Measurements from ENCODE around the gene FAM3C.
A peak's percentile ranks its signal among the peaks of the same experiment; 100 is the strongest.
"Not testable (repeated sequence)": the region's sequence is repeated elsewhere in the genome, so short reads cannot be mapped to it uniquely, and the experiment has no call there.

The FAM3C gene

DNA sequence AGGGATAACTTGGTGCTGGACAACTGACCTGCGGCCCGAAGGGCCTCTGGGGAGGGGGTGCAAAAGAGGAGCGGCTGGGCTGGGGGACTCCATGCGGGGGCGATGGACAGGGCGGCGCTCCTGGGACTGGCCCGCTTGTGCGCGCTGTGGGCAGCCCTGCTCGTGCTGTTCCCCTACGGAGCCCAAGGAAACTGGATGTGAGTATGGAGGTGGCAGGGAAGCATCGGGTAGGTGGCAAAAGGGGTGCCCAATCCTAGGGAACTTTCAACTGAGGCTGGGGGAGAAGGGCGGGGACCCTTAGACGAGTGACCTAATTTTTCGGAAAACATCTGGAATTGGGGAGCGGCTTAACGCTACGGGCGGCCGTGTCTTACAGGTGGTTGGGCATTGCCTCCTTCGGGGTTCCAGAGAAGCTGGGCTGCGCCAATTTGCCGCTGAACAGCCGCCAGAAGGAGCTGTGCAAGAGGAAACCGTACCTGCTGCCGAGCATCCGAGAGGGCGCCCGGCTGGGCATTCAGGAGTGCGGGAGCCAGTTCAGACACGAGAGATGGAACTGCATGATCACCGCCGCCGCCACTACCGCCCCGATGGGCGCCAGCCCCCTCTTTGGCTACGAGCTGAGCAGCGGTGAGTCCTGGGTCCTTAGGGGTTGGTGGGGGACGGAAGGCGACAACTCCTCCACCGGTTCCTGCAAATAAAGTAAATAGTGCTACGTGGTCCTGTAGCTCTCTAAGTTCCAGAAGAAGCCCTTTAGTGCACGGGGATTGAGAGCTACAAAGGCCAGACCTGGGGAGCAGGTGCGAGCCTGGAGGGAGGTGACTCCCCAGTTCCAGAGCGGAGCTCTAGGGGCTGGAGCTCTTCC is 66.7 kb downstream of the FAM3C start:
- Histone ChIP-seq H3K9me3 (no peaks in the 10 kb centered on the region), H3K4me3 (peak overlapping the region; percentile 19), H3K27me3 (ENCODE audit: low read depth) (peaks cover 54% of the 10 kb centered on the region), H3K36me3 (replicated peaks) (no peaks in the 10 kb centered on the region), H3K4me1 (no peaks in the 10 kb centered on the region)
- in situ Hi-C loops (cut with MboI; ENCODE audit: low sequenced_read_pairs), result no loop called here
- peak in 1 of 2 experiments; percentile 36 for DNase-seq (ENCODE audit: low spot score in 2 of 2)

- no peak for DNase-seq (ENCODE audit: low spot score in 2 of 2)
Measured at GRCh38 chr7:121328508-121329190, 67.5 kb downstream of the FAM3C start, which contains the start of gene WNT16. Gene WNT16, plus strand, starts transcription at chr7:121329000. Its CDS starts 293 bp downstream, at chr7:121329293.

GRCh38 chr7:121327671-121328070 is 68.4 kb downstream of the FAM3C start:
- no peaks in the 10 kb centered on the region for H3K9me3 ChIP-seq
- in situ Hi-C loops (cut with MboI; ENCODE audit: low sequenced_read_pairs), result no loop called here
- no peak for DNase-seq (ENCODE audit: low spot score in 2 of 2)
- H3K4me3 ChIP-seq, result no peak overlapping the region
- no peaks in the 10 kb centered on the region for H3K4me1 ChIP-seq
- H3K27me3 ChIP-seq (ENCODE audit: low read depth), result peaks cover 41% of the 10 kb centered on the region
- H3K36me3 ChIP-seq (replicated peaks), result no peaks in the 10 kb centered on the region

More at GRCh38 chr7:121328508-121329190, 67.5 kb downstream of the FAM3C start, which contains the start of gene WNT16:
- Histone ChIP-seq H3K9me3 (no peaks in the 10 kb centered on the region), H3K27me3 (ENCODE audit: low read depth) (peaks cover 51% of the 10 kb centered on the region), H3K4me3 (peak within 1 kb of the TSS; percentile 19), H3K4me1 (no peaks in the 10 kb centered on the region), H3K36me3 (replicated peaks) (no peaks in the 10 kb centered on the region)
- in situ Hi-C loops (cut with MboI; ENCODE audit: low sequenced_read_pairs), result no loop called here

DNA sequence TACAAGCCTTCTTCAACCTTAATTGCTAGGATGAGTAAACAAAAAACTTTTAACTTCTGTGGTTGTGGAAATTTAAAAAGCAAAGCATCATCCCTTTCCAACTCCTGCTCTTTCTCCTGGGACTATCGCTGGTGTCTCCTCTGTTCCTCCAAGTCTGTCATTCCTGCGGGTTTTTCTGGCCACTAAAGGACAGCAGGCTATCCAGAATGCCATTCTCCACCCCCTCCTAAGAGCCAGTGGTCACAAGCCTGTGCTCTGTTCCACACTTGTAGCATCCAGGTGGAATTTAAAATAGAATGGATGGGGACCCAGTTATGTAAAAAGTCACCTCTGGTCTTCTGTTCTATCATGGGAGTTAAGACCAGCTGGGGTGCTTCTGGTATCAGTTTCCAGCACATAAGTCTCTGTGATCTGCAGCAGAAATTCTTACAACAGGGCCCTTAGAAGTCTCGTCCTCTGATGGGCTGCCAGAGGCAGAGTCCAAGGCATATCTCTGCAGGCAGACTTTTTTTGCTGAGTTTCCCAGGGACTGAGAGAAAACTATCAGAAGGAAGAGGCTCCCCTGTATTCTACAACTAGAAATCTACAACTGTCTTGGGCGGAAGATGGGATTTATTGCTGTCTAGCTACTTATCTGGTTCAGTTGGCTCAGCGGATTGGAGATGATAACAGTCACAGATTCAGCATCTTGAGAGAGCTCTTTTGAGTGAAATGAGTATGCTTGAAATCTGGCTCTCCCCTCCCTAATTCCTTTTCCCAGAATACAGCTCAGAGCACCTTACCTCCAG is 72.4 kb downstream of the FAM3C start:
- H3K4me3 ChIP-seq, result no peak overlapping the region
- no peak for DNase-seq (ENCODE audit: low spot score in 2 of 2)
- H3K9me3 ChIP-seq, result no peaks in the 10 kb centered on the region
- H3K36me3 ChIP-seq (replicated peaks), result no peaks in the 10 kb centered on the region
- H3K27me3 ChIP-seq (ENCODE audit: low read depth), result peaks cover 2% of the 10 kb centered on the region
- in situ Hi-C loops (cut with MboI; ENCODE audit: low sequenced_read_pairs), result no loop called here
- no peaks in the 10 kb centered on the region for H3K4me1 ChIP-seq

DNA sequence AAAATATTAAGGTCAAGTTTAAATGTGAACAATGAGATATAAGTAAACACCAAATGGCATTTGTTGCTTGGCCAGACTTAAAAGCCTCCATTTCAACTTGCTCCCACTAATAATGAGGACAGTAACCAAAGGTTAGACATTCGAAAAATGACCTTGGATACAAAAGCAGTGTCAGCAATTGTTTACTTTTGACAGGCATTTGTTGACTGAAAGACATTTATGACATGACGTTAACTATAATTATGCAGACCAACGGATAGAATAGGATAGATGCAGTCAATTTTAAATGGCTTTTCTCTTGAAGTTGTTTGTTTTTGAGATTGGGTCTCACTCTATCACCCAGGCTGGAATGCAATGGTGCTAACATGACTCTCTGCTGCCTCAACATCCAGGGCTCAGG is 73.6 kb downstream of the FAM3C start:
- no peaks in the 10 kb centered on the region for H3K27me3 ChIP-seq (ENCODE audit: low read depth)

DNA sequence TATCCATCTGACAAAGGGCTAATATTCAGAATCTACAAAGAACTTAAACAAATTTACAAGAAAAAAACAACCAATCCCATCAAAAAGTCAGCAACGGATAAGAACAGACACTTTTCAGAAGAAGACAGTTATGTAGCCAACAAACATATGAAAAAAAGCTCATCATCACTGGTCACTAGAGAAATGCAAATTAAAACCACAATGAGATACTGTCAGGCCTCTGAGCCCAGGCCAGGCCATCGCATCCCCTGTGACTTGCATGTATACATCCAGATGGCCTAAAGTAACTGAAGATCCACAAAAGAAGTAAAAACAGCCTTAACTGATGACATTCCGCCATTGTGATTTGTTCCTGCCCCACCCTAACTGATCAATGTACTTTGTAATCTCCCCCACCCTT is 80.9 kb downstream of the FAM3C start:
- H3K36me3 ChIP-seq (replicated peaks); H3K9me3 ChIP-seq; H3K27me3 ChIP-seq (ENCODE audit: low read depth); H3K4me3 ChIP-seq; in situ Hi-C loops (cut with MboI; ENCODE audit: low sequenced_read_pairs); H3K4me1 ChIP-seq; DNase-seq (ENCODE audit: low spot score in 2 of 2): not testable (repeated sequence)

More for the DNA sequence above, 73.6 kb downstream of the FAM3C start:
- H3K9me3 ChIP-seq, result no peaks in the 10 kb centered on the region
- H3K4me1 ChIP-seq, result no peaks in the 10 kb centered on the region
- in situ Hi-C loops (cut with MboI; ENCODE audit: low sequenced_read_pairs), result no loop called here
- no peak for DNase-seq (ENCODE audit: low spot score in 2 of 2)
- H3K4me3 ChIP-seq, result no peak overlapping the region
- H3K36me3 ChIP-seq (replicated peaks), result no peaks in the 10 kb centered on the region

DNA sequence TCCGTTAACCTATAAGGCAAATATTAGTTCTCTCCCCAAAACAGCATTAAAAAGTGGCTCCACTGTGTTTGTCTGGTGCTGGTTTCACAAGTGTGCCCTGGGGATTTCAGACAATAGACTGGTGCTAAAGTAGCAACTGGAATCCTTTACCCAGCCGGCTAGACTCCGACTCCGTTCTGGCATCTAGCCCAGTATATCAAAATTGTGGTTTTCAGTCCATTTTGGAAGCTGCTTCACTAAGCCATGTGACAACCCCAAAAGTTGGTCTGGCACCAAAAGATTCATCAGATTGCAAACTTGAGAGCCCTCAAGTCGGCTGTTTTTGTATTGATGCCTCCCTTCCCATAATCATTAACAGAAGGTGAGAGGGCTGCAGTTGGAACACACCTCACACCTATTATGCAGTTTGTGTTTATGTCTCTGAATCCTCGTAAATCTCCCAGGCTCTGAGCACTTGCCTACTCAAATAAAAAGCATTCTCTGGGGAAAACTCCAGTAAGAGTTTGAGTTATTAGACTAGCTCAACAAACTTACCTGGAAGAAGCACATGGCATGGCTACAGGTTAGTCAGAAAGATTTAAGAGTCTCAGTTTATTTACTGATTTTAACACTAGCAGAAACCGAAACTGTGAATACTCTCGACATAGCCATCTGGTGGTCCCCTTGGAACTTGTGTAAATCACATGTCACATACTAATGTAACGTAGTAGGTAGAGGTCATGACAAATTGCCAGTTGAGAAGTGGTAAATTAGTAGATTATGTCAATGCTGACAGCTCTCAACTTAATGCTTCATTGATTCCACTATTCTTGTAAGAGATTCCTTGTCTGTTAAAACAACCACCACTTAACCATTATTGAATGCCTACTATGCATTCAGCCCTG is 82.1 kb downstream of the FAM3C start:
- H3K4me3 ChIP-seq, result no peak overlapping the region
- in situ Hi-C loops (cut with MboI; ENCODE audit: low sequenced_read_pairs), result no loop called here
- no peaks in the 10 kb centered on the region for H3K9me3 ChIP-seq
- H3K36me3 ChIP-seq (replicated peaks), result no peaks in the 10 kb centered on the region
- no peaks in the 10 kb centered on the region for H3K4me1 ChIP-seq
- DNase-seq (ENCODE audit: low spot score in 2 of 2), result peak; percentile 25 to 31
- no peaks in the 10 kb centered on the region for H3K27me3 ChIP-seq (ENCODE audit: low read depth)

- H3K4me3 ChIP-seq, result no peak overlapping the region
- no peaks in the 10 kb centered on the region for H3K4me1 ChIP-seq
- in situ Hi-C loops (cut with MboI; ENCODE audit: low sequenced_read_pairs), result no loop called here
- no peak for DNase-seq (ENCODE audit: low spot score in 2 of 2)
- no peaks in the 10 kb centered on the region for H3K36me3 ChIP-seq (replicated peaks)
- no peaks in the 10 kb centered on the region for H3K9me3 ChIP-seq
- no peaks in the 10 kb centered on the region for H3K27me3 ChIP-seq (ENCODE audit: low read depth)
Measured at GRCh38 chr7:121313220-121313792, 82.8 kb downstream of the FAM3C start.

DNA sequence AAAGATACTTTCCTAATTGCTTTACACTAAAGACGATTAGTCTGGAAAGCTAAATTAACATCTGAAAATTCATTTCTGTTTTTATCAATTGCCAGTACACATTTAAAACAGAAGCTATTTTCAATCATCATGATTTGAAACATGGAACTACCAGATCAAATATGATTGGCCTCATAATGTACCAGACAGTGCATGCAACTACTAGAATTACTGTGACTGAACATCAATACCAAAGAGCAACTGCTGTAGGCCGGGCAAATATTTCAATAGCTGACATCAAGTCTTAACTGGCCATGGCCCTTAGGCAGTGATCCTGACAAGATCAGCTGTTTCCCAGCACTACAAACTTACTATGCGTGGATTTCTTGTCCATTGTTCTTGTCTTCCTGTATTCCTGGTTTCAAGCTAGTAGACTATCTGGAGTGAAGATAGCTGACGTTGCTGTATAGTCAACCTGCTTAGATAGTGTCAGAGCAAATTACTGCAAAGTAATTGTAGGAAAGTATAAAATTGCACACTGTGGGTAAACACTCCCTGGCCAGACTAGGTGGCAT is 89.0 kb downstream of the FAM3C start:
- no peaks in the 10 kb centered on the region for H3K27me3 ChIP-seq (ENCODE audit: low read depth)
- no peaks in the 10 kb centered on the region for H3K36me3 ChIP-seq (replicated peaks)
- in situ Hi-C loops (cut with MboI; ENCODE audit: low sequenced_read_pairs), result no loop called here

GRCh38 chr7:121306565-121306964 is 89.5 kb downstream of the FAM3C start:
- H3K9me3 ChIP-seq, result no peaks in the 10 kb centered on the region
- no peaks in the 10 kb centered on the region for H3K36me3 ChIP-seq (replicated peaks)
- no peaks in the 10 kb centered on the region for H3K27me3 ChIP-seq (ENCODE audit: low read depth)
- H3K4me3 ChIP-seq, result no peak overlapping the region
- DNase-seq (ENCODE audit: low spot score in 2 of 2), result no peak
- in situ Hi-C loops (cut with MboI; ENCODE audit: low sequenced_read_pairs), result no loop called here
- H3K4me1 ChIP-seq, result no peaks in the 10 kb centered on the region

More for the DNA sequence above, 89.0 kb downstream of the FAM3C start:
- DNase-seq (ENCODE audit: low spot score in 2 of 2), result no peak
- Histone ChIP-seq H3K9me3 (no peaks in the 10 kb centered on the region), H3K4me1 (no peaks in the 10 kb centered on the region), H3K4me3 (no peak overlapping the region)

GRCh38 chr7:121305109-121305508 is 91.0 kb downstream of the FAM3C start:
- no peaks in the 10 kb centered on the region for H3K9me3 ChIP-seq
- H3K4me1 ChIP-seq, result no peaks in the 10 kb centered on the region
- H3K36me3 ChIP-seq (replicated peaks), result no peaks in the 10 kb centered on the region
- DNase-seq (ENCODE audit: low spot score in 2 of 2), result no peak
- H3K27me3 ChIP-seq (ENCODE audit: low read depth), result no peaks in the 10 kb centered on the region
- H3K4me3 ChIP-seq, result no peak overlapping the region
- in situ Hi-C loops (cut with MboI; ENCODE audit: low sequenced_read_pairs), result no loop called here

DNA sequence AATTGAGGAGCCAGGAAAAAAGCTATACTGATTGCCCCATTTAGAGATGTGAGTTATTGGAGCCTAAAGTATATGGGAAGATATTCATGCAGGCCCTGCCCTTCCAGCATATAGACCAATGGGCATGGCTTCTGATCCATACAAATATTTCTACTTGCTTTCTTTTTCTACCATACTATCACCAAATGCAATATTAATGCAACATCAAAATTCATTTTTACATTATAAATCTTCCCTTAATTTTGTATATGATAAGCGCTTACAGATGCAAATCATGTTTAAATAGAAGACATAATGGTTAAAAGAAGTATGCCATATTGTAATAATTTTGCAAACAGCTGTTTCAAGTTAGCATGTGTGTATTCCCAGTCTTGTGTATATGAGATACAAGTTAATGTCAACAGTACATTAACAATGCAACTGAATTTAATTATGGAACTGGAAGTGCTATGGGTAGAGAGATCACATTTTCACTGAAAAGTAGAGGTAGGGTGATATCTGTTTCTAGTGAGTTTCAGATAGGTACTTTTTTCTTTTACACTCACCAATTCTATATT is 91.9 kb downstream of the FAM3C start:
- Histone ChIP-seq H3K9me3 (no peaks in the 10 kb centered on the region), H3K4me1 (no peaks in the 10 kb centered on the region), H3K4me3 (no peak overlapping the region), H3K27me3 (ENCODE audit: low read depth) (no peaks in the 10 kb centered on the region), H3K36me3 (replicated peaks) (no peaks in the 10 kb centered on the region)
- no peak for DNase-seq (ENCODE audit: low spot score in 2 of 2)
- in situ Hi-C loops (cut with MboI; ENCODE audit: low sequenced_read_pairs), result no loop called here

Measured in HAP-1 (cell line).